GM11168 (cell line): ENCODE measurements around the gene ZNF74.

Experiments used
- in situ Hi-C: fragments of 300-500 bp; cut with MboI; formaldehyde crosslinking; loops from one replicate; pipeline ENCODE4 v1.12.0; 2022; ENCODE audit warnings: low sequenced_read_pairs; ENCODE audit not compliant: unreplicated experiment

The ZNF74 gene

DNA sequence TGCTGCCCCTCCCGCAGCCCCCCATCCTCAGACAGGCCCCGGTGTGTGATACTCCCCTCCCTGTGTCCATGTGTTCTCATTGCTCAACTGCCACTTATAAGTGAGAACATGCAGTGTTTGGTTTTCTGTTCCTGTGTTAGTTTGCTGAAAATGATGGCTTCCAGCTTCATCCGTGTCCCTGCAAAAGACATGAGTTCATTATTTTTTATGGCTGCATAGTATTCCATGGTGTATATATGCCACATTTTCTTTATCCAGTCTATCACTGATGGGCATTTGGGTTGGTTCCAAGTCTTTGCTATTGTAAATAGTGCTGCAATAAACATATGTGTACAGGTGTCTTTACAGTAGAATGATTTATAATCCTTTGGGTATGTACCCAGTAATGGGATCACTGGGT is 21.3 kb downstream of the ZNF74 start:
- in situ Hi-C loops = loop anchor here (25.0 kb wide), 1 partner anchor 272 kb away; no protein-coding TSS in a partner anchor

DNA sequence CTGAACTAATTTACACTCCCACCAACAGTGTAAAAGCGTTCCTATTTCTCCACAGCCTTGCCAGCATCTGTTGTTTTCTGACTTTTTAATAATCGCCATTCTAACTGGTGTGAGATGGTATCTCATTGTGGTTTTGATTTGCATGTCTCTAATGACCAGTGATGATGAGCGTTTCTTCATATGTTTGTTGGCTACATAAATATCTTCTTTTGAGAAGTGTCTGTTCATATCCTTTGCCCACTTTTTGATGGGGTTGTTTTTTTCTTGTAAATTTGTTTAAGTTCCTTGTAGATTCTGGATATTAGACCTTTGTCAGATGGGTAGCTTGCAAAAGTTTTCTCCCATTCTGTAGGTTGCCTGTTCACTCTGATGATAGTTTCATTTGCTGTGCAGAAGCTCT is 21.7 kb downstream of the ZNF74 start:
- in situ Hi-C loops = loop anchor here (25.0 kb wide), 1 partner anchor 272 kb away; no protein-coding TSS in a partner anchor

DNA sequence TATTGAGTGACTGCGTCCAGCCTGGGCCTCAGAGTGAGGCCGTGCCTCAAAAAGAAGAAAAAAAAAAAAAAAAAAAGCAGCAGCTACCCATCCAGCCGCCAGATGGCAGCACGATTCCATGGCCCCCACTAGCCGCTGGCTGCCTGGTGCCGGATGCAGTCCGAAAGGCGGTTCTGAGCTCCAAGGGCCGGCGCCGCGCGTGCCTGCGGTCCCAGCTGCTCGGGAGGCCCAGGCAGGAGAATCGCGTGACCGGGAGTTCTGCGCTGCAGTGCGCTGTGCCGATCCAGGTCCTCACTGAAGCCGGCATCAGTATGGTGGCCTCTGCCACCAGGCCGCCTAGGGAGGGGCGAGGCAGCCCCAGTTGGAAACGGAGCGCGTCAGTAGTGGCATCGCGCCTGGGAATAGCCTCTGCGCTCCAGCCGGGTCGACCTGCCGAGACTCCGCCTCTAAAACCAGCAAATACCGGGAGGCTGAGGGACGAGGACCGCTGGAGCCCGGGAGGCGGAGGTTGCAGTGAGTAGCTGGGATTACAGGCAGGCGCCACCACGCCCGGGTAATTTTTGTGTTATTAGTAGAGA is 24.3 kb downstream of the ZNF74 start:
- in situ Hi-C loops = loop anchor here (25.0 kb wide), 1 partner anchor 269 kb away; no protein-coding TSS in a partner anchor

DNA sequence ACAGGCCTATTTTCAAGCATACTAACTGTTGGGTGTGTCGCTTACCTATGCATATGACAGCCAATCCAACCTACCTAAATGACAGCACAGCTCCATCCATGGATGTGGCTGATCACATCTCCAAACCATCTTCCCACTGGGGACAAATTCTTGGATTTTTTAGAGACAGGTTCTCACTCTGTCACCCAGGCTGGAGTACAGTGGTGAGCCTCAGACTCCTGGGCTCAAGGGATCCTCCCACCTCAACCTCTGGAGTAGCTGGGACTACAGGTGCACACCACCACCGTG is 25.7 kb downstream of the ZNF74 start:
- in situ Hi-C loops = loop anchor here (25.0 kb wide), 1 partner anchor 268 kb away; no protein-coding TSS in a partner anchor

DNA sequence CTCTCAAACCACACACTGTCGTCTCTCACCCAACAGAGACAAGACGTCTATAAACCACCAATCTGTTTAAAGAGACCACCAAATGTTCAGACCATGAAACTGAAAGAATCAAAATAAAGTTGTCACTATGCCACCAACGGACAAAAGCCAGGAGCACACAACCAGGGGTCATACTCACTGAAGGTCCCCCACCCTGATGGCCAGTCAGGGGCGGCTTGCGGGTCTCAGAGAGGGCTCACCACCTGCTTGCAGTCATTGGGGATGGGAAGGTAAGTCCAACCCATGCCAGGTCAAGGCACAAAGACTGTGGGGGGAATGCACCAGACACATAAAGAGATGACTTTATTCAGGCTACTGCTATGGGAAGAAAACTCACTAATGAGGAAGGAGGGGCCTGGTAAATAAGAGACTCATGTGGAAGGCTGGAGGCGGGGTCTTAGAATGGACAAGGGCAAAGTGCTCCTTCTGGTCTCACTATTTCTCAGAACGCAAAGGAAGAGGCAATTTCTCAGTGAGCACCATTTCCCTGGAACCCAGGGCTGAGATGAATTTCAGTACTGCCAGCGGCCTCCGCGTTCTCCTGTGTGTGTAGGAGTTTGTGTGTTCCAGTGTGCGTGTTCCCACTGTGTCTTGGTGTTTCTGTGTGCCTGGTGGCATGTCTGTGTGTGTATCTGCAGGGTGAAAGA is 26.3 kb downstream of the ZNF74 start:
- in situ Hi-C loops = loop anchor here (25.0 kb wide), 1 partner anchor 267 kb away; no protein-coding TSS in a partner anchor

DNA sequence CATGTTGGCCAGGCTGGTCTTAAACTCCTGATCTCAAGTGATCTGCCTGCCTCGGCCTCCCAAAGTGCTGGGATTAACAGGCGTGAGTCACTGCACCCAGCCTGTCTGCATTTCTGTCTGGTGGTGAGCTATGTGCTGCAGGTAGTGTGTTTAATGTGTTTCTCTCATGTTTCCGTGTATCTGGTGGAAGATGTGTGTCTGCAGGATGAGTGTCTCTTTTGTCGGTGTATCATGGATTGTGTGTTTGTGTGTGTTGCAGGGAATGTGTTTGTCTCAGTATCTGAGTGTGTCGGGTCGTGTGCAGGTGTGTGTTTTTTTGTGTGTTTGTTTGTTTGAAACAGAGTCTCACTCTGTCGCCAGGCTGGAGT is 27.5 kb downstream of the ZNF74 start:
- in situ Hi-C loops = loop anchor here (25.0 kb wide), 1 partner anchor 266 kb away; no protein-coding TSS in a partner anchor

DNA sequence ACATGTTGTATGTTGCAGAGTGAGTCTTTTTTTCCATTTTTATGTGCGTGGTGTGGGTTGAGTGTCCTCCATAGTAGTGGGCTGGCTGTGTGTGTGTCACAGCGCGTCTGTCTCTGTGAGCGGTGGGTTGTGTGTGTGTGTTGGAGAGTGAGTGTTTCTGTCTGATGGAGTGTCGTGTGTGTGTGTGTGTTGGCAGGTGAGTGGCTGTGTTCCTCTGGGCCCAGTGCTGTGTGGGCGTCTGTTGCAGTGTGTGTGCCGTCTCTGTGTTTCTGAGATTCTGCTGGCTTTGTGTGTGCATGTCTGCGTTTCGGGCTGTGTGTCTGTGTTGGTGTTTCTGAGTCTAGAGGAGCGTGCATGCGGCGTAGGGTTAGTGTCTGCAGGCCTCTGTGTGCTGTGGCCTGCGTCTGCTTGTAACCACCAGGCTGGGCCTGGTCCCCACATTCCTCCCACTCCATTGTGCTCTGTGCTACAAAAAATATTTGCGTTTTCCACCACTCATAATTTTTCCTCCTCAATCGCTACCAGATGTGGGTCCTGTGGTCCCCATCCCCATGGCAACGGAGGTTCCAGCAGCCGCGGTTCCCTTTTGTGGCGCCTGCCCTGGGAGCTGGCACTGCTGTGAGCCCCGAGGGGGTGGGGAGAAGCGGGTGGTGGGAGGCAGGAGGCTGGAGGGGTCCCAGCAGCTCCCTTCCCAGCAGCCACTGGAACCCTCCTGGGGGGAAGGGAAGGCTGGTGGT is 28.5 kb downstream of the ZNF74 start:
- in situ Hi-C loops = loop anchor here (25.0 kb wide), 1 partner anchor 265 kb away; no protein-coding TSS in a partner anchor

DNA sequence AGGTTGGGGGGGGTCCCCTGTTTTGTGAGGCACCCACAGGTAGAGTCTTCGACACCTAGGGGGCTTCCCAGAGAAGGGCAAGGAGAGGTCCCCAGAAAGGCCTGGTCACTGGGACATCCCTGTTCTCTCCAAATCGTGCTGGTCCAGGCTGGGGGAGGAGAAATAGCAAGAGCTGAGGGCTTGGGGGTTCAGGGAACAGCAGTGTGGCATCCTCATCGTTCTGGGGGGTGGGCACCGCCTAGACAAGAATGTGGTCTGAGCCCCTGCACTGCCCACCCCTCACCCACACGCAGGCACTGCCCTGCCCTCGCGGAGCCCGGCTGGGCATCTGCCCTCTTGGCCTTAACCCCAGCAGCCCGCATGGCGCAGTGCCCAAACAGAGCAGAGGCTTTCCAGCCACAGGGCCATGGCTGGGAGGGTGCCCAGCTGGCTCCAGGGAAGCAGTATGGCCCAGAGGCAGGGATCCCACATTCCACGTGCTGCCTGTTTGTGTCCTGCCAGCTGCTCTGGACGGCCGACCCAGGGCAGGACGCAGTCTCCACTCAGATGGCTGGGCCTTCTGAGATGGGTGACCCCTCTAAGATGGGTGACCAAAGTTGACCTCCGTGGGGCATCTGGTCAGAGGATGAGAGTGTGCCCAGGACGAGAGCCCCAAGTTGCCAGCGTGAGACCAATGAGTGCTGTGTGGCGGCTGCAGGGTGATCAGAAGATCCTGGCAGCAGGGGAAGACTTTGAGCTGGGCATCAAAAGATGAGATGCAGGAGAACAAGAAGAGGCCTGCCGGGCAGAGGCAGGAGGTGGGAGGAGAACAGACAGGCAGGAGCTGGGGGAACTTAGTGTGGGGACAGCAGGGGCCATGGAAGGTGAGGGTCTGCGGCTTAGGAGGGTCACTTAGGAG is 29.3 kb downstream of the ZNF74 start:
- in situ Hi-C loops = loop anchor here (25.0 kb wide), 1 partner anchor 264 kb away; no protein-coding TSS in a partner anchor

DNA sequence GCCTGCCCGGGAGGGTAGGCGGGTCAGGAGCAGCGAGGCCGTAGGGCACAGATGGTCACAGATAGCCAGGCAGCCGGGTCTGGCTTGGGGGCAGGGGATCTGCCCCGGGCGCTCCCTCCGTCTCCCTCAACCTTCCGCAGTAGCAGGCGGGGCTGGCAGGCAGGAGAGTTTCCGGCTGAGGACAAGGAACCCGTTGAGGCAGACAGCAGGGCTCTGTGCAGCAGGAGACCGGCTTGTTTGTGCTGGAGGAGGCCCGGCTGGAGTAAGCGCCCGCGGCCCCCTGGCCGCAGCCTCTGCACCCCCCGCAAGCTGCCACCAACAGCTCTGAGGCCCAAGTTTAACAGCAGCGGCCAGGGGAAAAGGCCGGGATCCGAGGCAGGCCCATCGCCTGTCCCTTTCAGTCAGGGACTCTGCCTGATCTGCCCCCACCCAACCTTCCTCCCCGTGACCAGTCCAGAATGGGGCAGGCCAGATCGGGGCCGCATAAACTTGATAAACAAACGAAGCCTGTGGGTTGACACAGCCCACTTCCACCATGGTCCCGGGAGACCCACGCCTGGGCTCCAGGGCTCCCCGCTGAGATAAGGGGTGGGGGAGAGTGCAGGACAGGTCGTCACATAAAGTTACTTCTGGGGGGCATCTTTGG is 30.1 kb downstream of the ZNF74 start:
- in situ Hi-C loops = loop anchor here (25.0 kb wide), 1 partner anchor 263 kb away; no protein-coding TSS in a partner anchor

DNA sequence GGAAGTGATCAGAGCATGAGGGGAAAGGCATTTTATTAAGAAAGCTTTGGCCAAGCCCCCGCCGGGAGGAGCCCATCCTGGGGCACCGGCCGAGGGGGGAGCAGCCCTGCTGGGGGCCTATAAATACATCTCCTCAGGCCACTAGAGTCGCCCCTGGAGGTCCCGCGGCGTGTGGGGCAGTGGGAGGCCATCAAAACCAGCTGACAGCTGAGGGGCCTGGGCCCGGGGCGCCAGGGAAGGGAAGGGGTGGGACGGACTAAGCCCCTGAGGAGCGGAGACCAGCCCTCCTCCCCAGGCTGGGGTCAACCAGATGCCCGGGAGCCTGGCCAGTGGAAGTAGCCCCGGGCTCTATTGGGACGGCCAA is 30.6 kb downstream of the ZNF74 start:
- in situ Hi-C loops = loop anchor here (25.0 kb wide), 1 partner anchor 263 kb away; no protein-coding TSS in a partner anchor

DNA sequence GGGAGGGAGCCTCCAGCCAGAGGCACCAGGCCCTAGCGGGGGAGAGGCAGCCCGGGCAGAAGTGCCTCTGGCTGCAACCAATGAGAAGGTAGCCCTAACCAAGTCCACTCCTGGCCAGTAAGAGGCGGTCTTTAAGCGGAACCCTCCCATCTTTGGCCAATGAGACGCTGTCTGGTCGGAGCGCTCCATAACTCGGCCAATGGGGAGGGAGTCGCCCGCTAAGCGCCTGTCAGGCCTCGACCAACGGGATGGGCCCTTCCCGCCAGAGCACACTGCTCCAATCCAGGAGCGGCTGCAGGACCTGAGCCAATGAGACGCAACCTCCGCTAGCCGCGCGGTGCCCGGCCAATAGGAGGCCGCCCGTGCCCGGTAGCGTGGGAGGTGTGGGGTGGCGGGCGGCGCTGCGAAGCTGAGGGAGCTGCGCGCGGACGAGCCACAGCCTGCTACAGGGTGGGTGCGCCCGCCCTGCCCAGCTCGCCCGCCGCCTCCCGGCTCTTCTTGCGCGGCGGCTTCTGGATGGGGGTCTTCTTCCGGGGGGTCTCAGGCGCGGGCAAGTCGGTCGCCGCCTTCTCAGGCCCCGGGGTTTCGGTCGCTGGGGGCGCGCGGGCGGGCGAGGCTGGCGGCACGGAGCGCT is 31.1 kb downstream of the ZNF74 start:
- in situ Hi-C loops = loop anchor here (25.0 kb wide), 1 partner anchor 262 kb away; no protein-coding TSS in a partner anchor

DNA sequence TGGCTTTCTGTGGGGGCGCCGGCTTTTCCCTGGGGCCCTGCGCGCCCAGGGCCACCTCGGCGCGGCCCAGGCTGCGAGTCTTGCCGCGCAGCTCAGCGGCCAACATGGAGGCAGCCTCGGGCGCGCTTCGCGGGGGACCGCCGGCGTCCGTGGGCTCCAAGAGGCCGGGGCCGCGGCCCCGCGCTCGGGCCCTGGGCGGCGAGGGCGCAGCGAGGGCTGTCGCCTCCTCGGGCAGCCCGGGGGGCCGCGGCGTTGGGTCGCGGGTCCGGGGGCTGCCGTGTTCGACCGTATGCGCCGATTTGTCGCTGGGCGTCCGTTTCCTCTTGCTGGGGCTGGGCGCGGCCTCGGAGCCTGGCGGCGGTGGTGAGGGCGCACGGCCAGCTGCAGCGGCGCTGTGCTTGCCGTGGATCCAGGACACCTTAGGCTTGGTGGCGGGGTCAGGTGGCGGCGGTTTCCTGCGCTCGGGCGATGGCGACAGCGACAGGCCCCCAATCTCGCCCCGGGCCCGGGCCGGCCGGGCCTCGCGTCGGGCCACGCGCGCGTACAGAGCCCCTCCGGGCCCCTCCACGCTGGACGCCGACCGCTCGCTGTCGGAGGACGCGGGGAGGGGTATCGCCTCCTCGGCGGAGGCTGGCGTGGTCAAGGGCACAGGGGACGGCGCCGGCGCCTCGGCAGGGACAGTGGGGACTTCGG is 31.8 kb downstream of the ZNF74 start:
- in situ Hi-C loops = no loop called here

DNA sequence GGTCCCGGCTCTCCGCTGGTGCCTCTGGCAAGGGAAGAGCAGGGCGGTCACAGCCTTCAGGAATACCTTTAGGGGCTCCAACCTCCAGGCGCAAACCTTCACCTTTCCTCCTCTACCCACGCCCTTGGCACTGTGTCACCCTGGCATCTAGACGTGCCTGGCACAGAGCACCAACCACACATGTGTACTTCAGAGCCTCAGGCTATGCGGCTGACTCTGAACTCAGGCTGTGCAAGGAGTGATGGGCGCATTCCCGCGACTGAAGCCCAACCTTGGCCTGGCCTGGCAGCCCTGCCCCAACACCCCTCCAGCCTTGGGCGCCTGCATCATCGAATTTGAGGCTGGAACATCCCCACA is 32.3 kb downstream of the ZNF74 start:
- in situ Hi-C loops = no loop called here

DNA sequence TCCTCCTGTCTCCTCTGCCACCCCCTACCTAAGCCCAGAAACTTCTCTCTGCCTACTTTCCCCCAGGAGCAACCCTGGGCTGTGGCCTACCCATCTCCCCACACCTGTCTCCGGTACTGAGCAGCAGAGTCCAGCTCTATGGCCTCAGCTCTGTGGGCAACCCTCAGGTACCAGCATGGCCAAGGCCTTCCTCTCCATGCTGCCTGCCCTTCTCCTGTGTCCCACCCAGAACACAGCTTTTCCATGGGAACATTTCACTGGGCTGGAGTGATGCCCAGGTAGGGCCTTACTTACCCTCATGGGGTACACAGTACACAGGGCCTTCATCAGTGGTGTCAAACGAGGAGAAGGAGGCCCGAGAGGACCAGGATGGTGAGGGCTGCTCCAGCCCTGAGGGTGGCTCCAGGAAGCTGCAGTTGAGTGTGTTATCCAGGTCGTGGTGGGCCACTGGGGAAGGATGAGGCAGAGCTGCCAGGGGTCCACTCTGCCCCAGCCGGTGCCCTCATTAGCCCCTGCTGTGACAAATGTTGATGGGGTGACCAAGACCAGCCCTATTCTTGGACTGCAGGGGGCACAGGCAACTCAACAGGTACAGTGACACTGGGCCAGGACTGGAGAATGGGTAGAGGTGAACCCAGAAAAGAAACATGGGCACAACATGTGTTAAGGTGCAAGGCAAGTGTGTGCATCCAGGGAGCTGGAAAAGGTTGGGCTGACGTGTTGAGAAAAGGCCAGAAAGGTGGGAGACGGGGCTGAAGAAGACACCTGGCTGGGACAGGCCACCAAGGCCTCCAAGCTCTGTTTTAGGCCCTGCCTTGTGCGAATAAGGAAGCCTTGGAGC is 33.4 kb downstream of the ZNF74 start:
- in situ Hi-C loops = no loop called here

DNA sequence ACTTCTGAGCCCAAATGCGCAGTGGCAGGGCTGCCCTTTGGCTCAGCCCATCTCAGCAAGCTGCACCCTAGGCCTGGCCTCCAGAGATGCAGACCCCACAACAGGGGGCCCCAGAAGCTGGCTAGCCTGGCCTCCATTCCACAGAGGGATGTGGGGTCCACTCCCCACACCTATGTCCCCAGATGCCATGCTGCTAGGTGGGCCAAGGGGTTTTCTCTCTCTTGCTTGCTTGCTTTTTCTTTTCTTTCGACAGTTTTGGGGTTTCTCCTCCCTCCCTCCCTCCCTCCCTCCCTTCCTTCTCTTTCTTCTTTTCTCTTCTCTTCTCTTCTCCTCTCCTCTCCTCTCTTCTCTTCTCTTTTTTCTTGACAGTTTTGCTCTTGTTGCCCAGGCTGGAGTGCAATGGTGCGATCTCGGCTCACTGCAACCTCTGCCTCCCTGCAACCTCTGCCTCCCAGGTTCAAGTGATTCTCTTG is 34.0 kb downstream of the ZNF74 start:
- in situ Hi-C loops = no loop called here

DNA sequence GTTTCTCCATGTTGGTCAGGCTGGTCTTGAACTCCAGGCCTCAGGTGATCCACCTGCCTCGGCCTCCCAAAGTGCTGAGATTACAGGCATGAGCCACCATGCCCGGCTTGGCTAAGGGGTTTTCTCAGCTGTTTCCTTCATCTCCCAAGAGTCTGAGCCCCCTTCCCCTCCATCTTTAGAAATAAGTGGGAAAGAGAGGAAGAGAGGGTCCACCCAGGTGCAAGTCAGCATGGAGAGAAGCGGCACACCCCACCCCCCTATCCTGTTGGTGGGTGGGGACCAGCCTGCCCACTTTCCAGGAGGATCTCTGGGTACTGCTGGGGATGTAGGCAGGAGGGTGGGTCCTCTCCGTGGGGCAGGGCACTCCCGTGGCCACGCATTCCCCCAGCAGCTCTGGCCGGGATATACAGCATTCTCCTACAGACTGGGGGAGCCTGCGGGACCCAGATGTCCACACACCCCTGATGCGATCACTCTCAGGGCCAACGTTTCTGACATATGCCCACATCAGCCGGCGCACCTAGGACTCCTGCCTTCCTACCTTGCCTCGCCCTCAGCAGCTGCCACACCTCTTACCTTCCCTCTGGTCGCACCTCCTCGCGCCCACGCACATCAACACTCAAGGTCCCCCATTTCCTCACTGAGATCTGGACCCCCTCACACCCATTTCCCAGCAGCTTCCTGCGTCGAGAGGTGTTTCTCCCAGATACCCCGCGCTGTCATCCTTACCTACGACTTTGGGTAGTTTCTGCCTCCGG is 34.7 kb downstream of the ZNF74 start:
- in situ Hi-C loops = no loop called here
